AG09319 (cell line): ENCODE results near the gene PRKAG2.

Experiments
- DNase-seq: peaks from one replicate; pipeline ENCODE4 v3.0.0-alpha.2; 2010; ENCODE audit warnings: low read depth; ENCODE audit errors: extremely low read depth
- TF ChIP-seq, protein P1 (sequence below): IDR thresholded peaks from 2 replicates; pipeline ENCODE4 v1.5.1; 2011; ENCODE audit warnings: low read depth, mild to moderate bottlenecking, inconsistent platforms, low read length, moderate library complexity

The PRKAG2 gene

DNA sequence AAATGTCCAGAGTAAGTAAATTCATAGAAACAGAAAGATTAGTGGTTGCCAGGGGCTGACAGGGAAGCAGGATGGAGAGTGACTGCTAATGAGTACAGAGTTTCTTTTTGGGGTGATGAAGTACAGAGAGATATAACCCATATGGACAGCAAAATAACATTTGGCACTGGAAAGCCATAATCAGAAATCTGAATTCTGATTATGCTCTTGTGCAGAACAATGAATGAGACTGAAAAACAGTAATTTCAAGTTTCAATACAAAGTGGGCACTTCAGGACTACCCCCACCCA lies 361.7 kb downstream of the PRKAG2 start:
- DNase-seq, result no peak
- TF ChIP-seq, protein P1, sequence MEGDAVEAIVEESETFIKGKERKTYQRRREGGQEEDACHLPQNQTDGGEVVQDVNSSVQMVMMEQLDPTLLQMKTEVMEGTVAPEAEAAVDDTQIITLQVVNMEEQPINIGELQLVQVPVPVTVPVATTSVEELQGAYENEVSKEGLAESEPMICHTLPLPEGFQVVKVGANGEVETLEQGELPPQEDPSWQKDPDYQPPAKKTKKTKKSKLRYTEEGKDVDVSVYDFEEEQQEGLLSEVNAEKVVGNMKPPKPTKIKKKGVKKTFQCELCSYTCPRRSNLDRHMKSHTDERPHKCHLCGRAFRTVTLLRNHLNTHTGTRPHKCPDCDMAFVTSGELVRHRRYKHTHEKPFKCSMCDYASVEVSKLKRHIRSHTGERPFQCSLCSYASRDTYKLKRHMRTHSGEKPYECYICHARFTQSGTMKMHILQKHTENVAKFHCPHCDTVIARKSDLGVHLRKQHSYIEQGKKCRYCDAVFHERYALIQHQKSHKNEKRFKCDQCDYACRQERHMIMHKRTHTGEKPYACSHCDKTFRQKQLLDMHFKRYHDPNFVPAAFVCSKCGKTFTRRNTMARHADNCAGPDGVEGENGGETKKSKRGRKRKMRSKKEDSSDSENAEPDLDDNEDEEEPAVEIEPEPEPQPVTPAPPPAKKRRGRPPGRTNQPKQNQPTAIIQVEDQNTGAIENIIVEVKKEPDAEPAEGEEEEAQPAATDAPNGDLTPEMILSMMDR, result no peak

DNA sequence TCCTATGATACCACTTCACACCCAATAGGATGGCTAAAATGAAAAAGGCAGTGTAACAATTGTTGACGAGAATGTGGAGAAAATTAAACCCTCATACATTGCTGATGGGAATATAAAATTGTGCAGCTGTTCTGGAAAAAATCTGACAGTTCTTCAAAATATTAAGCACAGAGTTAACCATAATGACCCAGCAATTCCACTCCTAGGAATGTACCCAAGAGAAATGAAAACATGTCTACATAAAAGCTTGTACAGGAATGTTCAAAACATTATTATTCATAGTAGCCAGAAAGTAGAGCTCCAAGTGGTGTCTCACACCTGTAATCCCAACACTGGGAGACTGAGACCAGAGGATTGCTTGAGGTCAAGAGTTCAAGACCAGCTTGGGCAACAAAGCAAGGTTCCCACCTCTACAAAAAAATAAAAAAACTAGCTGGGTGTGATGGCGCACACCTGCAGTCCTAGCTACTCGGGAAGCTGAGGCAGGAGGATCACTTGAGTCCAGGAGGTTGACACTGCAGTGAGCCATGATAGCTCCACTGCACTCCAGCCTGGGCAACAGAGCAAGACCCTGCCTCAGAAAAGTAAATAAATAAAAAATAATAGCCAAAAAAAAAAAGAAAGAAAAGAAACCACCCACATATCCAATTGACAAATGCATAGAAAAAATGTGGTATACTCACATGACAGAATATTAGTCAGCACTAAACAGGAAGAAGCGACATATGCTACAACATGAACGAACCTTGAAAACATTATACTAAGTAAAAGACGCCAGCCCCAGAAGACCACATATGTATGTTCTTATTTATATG lies 362.2 kb downstream of the PRKAG2 start:
- TF ChIP-seq, protein P1, result no peak
- no peak for DNase-seq

DNA sequence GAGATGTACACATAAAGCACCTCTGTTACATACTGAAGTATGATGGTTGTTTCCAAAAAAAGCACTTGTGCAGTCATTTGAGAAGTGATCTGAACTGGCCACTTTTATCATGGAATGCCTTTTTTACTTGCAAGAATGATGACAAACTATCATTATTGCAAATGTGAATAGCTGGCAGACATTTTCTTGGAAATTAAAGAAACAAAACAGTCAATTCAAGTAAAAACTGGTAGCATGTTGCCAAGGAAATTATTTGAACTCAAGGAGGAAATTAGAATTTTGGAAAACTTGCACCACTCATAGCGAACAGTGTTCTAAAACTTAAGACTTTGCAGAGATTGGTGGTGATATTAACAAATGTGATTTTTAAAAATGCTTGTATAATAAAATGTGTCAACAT lies 363.8 kb downstream of the PRKAG2 start:
- DNase-seq, result no peak
- TF ChIP-seq, protein P1, result no peak

DNA sequence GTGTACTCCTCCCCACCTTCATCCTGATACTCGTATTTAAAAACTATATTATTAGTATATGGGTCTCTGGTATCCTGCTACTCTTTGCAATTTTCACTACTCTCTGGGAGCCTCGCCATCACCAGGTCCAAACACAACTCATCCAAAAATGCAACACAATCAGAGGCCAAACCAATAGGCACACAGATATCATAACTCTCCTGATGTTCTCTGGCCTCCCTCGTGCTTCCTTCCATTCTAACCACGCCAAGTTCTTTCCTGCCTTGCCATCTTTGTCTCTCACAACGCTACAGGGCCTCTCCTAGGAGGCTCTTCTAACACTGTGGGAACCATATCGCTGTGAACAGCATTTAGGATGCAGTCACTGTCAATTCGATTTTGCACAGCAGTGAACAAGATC lies 364.6 kb downstream of the PRKAG2 start:
- TF ChIP-seq, protein P1, result no peak
- no peak for DNase-seq

DNA sequence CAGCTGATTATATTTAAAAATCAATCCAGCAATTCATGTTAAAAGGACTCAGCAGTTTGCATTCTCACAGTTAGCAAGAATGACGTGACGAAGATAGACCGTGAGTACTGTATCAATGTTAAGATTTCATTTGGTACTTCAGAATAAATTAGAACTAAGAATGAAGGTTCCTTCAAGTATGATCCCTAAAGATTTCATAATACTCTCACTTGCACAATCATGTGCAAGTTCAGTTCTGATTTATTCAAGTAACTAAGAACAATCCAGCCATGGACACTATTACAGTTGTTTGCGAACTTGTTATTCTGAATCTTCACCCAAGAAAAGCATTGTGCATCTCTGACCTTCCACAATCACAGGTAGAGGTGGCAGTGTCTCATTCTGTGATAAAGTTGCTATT lies 365.0 kb downstream of the PRKAG2 start:
- DNase-seq, result no peak
- TF ChIP-seq, protein P1, result no peak

DNA sequence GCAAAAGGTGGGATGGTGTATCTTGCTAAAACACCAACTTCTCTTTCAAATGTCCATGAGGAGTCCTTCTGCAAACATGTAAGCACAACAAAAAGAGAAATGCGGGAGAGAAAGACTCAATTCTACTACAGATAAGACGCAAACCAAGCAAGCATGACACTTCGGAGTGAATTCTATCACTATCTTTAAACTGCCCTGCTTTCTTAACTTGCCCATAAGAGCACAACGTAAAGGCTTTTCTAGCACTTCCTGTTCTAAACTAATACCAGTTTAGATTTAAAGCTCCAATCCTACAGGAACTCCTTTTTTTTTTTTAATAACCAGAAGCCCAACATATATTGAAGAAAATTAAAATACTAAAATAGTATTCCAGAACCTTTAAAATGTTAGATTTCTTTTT lies 365.6 kb downstream of the PRKAG2 start:
- DNase-seq, result no peak
- TF ChIP-seq, protein P1, result no peak

DNA sequence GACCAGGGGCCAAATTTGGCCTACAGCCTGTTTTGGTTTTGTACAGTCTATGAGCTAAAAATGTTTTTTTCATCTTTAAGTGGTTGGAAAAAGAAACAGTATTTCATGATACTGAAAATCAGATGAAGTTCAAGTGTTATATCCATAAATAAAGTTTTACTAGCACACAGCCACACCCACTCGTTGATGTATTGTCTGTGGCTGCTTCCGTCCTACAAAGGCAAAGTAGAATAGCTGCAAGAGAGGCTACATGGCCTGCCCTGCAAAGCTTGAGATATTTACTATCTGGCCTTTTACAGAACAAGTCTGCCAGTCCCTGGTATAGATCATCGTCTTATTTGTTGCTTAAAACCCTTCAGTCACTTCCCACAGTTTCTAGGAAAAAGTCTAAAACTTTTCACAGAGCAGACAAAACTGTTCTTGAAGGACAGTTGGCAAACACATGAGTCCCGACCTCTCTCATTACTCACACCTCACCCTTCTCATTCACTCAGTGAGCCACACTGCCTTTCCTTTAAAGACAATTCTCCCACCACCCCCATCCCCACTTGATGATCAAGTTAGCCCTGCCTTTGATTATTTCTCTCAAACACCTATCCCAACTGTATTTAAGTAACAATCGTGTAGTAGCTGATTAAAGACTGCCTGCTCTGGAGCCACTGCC lies 367.1 kb downstream of the PRKAG2 start:
- TF ChIP-seq, protein P1, result no peak
- no peak for DNase-seq
